Measurements from ENCODE around the gene CTNNBIP1. TPM values are rescaled to one million over a fixed set of nuclear protein-coding genes. Genes with fewer than 3 reads are reported as not detected.

CTNNBIP1 gene
- total and polyA plus RNA-seq, 9 of the 15 experiments (the other 6 are each of a cell fraction or from before 2014, with no cell fraction given) = 0.65 to 29.2 (median 14.7) TPM

DNA sequence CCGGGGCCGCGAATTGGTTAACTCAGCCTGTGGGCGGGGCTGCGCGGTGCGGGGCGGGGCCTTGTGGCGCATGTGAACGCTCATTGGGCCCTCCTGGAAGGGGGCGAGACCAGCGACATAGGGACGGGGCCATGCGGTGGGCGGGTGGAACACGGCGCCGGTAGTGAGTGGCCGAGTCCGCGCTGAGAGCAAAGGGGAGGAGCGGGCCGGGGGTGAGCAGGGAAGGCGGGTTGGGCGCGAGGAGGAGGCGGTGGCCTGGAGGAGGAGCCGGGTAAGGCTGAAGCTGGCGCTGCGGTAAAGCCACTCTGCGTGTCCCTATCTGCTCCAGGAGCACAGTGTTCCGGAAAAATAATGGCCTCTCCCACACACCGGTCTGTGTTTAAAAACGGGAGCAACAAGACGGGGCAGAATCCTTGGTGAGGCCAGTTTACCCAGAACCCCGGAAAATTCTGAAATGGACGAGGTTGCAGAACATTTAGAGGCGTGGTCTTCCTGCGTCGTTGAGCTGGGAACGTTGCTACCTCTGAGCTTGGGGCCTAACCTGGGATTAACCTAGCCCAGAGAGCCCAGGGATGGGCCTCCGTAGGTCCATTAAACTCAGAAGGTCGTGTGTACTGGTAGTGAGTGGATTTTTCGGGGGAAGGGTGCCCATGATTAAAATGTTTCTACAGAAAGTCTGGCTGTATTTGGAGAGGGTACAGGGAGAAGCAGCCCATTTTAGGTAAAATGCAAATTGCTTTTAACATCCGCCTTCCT is 532 bp upstream of the CTNNBIP1 start (continued):
- TF ChIP-seq, protein P1, sequence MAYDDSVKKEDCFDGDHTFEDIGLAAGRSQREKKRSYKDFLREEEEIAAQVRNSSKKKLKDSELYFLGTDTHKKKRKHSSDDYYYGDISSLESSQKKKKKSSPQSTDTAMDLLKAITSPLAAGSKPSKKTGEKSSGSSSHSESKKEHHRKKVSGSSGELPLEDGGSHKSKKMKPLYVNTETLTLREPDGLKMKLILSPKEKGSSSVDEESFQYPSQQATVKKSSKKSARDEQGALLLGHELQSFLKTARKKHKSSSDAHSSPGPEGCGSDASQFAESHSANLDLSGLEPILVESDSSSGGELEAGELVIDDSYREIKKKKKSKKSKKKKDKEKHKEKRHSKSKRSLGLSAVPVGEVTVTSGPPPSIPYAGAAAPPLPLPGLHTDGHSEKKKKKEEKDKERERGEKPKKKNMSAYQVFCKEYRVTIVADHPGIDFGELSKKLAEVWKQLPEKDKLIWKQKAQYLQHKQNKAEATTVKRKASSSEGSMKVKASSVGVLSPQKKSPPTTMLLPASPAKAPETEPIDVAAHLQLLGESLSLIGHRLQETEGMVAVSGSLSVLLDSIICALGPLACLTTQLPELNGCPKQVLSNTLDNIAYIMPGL (CRISPR knock-in tag; IDR thresholded peaks at IDR 0.05) = no peak
- peak; percentile 65; the same call in 1 of the 2 replicates for TF ChIP-seq ELF1 (tag; IDR thresholded peaks at IDR 0.05)
- TF ChIP-seq GTF2E2 (tag; IDR thresholded peaks at IDR 0.05) = peak; percentile 89
- no peak for TF ChIP-seq MAFK (IDR thresholded peaks at IDR 0.05; ENCODE audit: low read length)
- 0 out of 2 replicates have a peak, but pooled peaks have one; percentile 15 for TF ChIP-seq BCL6 (CRISPR knock-in tag; IDR thresholded peaks at IDR 0.05)
- TF ChIP-seq, protein P2, sequence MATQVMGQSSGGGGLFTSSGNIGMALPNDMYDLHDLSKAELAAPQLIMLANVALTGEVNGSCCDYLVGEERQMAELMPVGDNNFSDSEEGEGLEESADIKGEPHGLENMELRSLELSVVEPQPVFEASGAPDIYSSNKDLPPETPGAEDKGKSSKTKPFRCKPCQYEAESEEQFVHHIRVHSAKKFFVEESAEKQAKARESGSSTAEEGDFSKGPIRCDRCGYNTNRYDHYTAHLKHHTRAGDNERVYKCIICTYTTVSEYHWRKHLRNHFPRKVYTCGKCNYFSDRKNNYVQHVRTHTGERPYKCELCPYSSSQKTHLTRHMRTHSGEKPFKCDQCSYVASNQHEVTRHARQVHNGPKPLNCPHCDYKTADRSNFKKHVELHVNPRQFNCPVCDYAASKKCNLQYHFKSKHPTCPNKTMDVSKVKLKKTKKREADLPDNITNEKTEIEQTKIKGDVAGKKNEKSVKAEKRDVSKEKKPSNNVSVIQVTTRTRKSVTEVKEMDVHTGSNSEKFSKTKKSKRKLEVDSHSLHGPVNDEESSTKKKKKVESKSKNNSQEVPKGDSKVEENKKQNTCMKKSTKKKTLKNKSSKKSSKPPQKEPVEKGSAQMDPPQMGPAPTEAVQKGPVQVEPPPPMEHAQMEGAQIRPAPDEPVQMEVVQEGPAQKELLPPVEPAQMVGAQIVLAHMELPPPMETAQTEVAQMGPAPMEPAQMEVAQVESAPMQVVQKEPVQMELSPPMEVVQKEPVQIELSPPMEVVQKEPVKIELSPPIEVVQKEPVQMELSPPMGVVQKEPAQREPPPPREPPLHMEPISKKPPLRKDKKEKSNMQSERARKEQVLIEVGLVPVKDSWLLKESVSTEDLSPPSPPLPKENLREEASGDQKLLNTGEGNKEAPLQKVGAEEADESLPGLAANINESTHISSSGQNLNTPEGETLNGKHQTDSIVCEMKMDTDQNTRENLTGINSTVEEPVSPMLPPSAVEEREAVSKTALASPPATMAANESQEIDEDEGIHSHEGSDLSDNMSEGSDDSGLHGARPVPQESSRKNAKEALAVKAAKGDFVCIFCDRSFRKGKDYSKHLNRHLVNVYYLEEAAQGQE (IDR thresholded peaks at IDR 0.05; ENCODE audit: borderline replicate concordance) = no peak
- TF ChIP-seq, protein P2 (CRISPR knock-in tag; IDR thresholded peaks at IDR 0.05; ENCODE audit: low read depth) = peak; percentile 57; the same call in 1 of the 2 replicates
- no peak for TF ChIP-seq NCOA4 (IDR thresholded peaks at IDR 0.05; ENCODE audit: partially characterized antibody)
- TF ChIP-seq, protein P3, sequence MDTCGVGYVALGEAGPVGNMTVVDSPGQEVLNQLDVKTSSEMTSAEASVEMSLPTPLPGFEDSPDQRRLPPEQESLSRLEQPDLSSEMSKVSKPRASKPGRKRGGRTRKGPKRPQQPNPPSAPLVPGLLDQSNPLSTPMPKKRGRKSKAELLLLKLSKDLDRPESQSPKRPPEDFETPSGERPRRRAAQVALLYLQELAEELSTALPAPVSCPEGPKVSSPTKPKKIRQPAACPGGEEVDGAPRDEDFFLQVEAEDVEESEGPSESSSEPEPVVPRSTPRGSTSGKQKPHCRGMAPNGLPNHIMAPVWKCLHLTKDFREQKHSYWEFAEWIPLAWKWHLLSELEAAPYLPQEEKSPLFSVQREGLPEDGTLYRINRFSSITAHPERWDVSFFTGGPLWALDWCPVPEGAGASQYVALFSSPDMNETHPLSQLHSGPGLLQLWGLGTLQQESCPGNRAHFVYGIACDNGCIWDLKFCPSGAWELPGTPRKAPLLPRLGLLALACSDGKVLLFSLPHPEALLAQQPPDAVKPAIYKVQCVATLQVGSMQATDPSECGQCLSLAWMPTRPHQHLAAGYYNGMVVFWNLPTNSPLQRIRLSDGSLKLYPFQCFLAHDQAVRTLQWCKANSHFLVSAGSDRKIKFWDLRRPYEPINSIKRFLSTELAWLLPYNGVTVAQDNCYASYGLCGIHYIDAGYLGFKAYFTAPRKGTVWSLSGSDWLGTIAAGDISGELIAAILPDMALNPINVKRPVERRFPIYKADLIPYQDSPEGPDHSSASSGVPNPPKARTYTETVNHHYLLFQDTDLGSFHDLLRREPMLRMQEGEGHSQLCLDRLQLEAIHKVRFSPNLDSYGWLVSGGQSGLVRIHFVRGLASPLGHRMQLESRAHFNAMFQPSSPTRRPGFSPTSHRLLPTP (IDR thresholded peaks at IDR 0.05; ENCODE audit: borderline replicate concordance, extremely low read depth, insufficient read length) = no peak
- TF ChIP-seq, protein P4, sequence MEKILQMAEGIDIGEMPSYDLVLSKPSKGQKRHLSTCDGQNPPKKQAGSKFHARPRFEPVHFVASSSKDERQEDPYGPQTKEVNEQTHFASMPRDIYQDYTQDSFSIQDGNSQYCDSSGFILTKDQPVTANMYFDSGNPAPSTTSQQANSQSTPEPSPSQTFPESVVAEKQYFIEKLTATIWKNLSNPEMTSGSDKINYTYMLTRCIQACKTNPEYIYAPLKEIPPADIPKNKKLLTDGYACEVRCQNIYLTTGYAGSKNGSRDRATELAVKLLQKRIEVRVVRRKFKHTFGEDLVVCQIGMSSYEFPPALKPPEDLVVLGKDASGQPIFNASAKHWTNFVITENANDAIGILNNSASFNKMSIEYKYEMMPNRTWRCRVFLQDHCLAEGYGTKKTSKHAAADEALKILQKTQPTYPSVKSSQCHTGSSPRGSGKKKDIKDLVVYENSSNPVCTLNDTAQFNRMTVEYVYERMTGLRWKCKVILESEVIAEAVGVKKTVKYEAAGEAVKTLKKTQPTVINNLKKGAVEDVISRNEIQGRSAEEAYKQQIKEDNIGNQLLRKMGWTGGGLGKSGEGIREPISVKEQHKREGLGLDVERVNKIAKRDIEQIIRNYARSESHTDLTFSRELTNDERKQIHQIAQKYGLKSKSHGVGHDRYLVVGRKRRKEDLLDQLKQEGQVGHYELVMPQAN (IDR thresholded peaks at IDR 0.05; ENCODE audit: borderline replicate concordance) = peak; percentile 79; the same call in 1 of the 2 replicates
- TF ChIP-seq COPS2 (conservative IDR thresholded peaks at IDR 0.05) = no peak
